Activated CD4-positive, alpha-beta T cell treated with anti-CD3 and anti-CD28 coated beads, Interleukin-2, Interleukin-4, amounts not matched to agents 100 ng/mL and 50 ng/mL, durations not matched to agents 16 hours and 8 hours (primary cell): Measurements from ENCODE around the gene KRTAP10-4.
"Not testable (repeated sequence)": the region's sequence is repeated elsewhere in the genome, so short reads cannot be mapped to it uniquely, and the experiment has no call there.

Source experiments
- DNase-seq: peaks from one replicate; pipeline ENCODE4 v3.0.0-alpha.2; 2020; ENCODE audit warnings: low spot score

KRTAP10-4 gene

GRCh38 chr21:44573630-44574456, at the start of gene KRTAP10-4:
Gene KRTAP10-4, plus strand, starts transcription at chr21:44573729. Its CDS starts 30 bp downstream, at chr21:44573759.
- not testable (repeated sequence) for DNase-seq

GRCh38 chr21:44524414-44525371, 48.8 kb upstream of the KRTAP10-4 start:
- no peak for DNase-seq

GRCh38 chr21:44525391-44526095, 48.0 kb upstream of the KRTAP10-4 start:
- no peak for DNase-seq

- no peak for DNase-seq
These were observed 47.2 kb upstream of the KRTAP10-4 start for GRCh38 chr21:44526096-44526997.

GRCh38 chr21:44527156-44527982, 46.2 kb upstream of the KRTAP10-4 start:
- no peak for DNase-seq

- no peak for DNase-seq
These were observed 45.4 kb upstream of the KRTAP10-4 start for GRCh38 chr21:44527983-44528633.

- no peak for DNase-seq
These were observed 44.9 kb upstream of the KRTAP10-4 start for GRCh38 chr21:44528634-44528995.

- no peak for DNase-seq
These were observed 44.5 kb upstream of the KRTAP10-4 start for GRCh38 chr21:44529011-44529421.

- DNase-seq = no peak
These were observed 43.9 kb upstream of the KRTAP10-4 start for GRCh38 chr21:44529503-44530125.

- DNase-seq = no peak
These were observed 43.2 kb upstream of the KRTAP10-4 start for GRCh38 chr21:44530221-44530902.

- no peak for DNase-seq
These were observed 42.5 kb upstream of the KRTAP10-4 start for GRCh38 chr21:44530903-44531605.

GRCh38 chr21:44531606-44532564, 41.6 kb upstream of the KRTAP10-4 start:
- DNase-seq = no peak

- no peak for DNase-seq
These were observed 40.8 kb upstream of the KRTAP10-4 start for GRCh38 chr21:44532712-44533111.

- DNase-seq = no peak
These were observed 40.2 kb upstream of the KRTAP10-4 start for GRCh38 chr21:44533121-44533890.

GRCh38 chr21:44533891-44534627, 39.5 kb upstream of the KRTAP10-4 start:
- DNase-seq = no peak
